B cell (primary cell): ENCODE results near the gene CFAP100. TPM values are rescaled to one million over a fixed set of nuclear protein-coding genes. Genes with fewer than 3 reads are reported as not detected.

Source experiments
- ATAC-seq: fragments of 200-7000 bp; cut with Tn5 transposase; one replicate; pipeline ENCODE4 v1.10.0; 2021; ENCODE audit warnings: low read depth, mild to moderate bottlenecking, moderate number of reproducible peaks, moderate library complexity
- CTCF ChIA-PET: fragments of 350-600 bp; sonication (Branson Sonifier 250); formaldehyde crosslinking; loops from one replicate; lab custom pipeline; 2021; ENCODE audit warnings: antibody characterized with exemption, inconsistent platforms; lab: Charles Lee
- POLR2A ChIA-PET: fragments of 350-600 bp; sonication (Branson Sonifier 250); formaldehyde crosslinking; loops from one replicate; lab custom pipeline; 2021; ENCODE audit warnings: antibody characterized with exemption; lab: Charles Lee
- DNase-seq: peaks from one replicate; pipeline ENCODE4 v3.0.0; 2013
- H2AFZ ChIP-seq: 2 replicates; pipeline ENCODE4 v1.6.1; 2012; ENCODE audit warnings: mild to moderate bottlenecking, low read depth, low read length; ENCODE audit not compliant: insufficient read depth, poor library complexity, severe bottlenecking
- H3K27ac ChIP-seq, 2 donors: 1 replicate in 1 of 2; 2 replicates in 1 of 2; pipeline ENCODE4 v1.5.1; 2012 to 2013; ENCODE audit warnings: low read length in 2 of 2, mild to moderate bottlenecking in 2 of 2, moderate library complexity in 1 of 2
- H3K27me3 ChIP-seq, 4 experiments: fragments of 200-600 bp in 1 of 4; sonication (generic) in 1 of 4; replicated peaks in 1 of 4; 1 replicate in 2 of 4; 2 replicates in 2 of 4; pipeline versions ENCODE4 v1.6.1 to v1.7.0; 2013 to 2016; ENCODE audit warnings: low read length in 3 of 4, mild to moderate bottlenecking in 2 of 4, mixed read lengths in 1 of 4, moderate library complexity in 1 of 4; ENCODE audit not compliant: insufficient read depth in 4 of 4, control insufficient read depth in 3 of 4; ENCODE audit errors: control extremely low read depth in 1 of 4
- H3K36me3 ChIP-seq, 2 experiments: replicated peaks in 1 of 2; 1 replicate in 1 of 2; 2 replicates in 1 of 2; pipeline versions ENCODE4 v1.6.1 to v1.7.1; 2013; ENCODE audit warnings: low read length in 1 of 2; ENCODE audit not compliant: insufficient read depth in 2 of 2, control insufficient read depth in 1 of 2; ENCODE audit errors: control extremely low read depth in 1 of 2, extremely low read depth in 1 of 2
- H3K4me1 ChIP-seq, 2 donors: fragments of 200-600 bp in 1 of 2; sonication (generic) in 1 of 2; 1 replicate in 1 of 2; 2 replicates in 1 of 2; pipeline versions ENCODE4 v1.5.1 to v1.6.1; 2013 to 2017; ENCODE audit warnings: low read length in 2 of 2; ENCODE audit not compliant: control insufficient read depth in 2 of 2, insufficient read depth in 2 of 2
- H3K4me2 ChIP-seq: replicated peaks from 2 replicates; pipeline ENCODE3; 2012; ENCODE audit warnings: mild to moderate bottlenecking, low read depth, low read length; ENCODE audit not compliant: poor library complexity, severe bottlenecking
- H3K4me3 ChIP-seq, 5 experiments: fragments of 200-600 bp in 1 of 5; sonication (generic) in 1 of 5; 1 replicate in 3 of 5; 2 replicates in 2 of 5; pipeline versions ENCODE4 v1.5.1 to v1.7.0; 2011 to 2016; ENCODE audit warnings: low read length in 4 of 5, mild to moderate bottlenecking in 4 of 5, low read depth in 2 of 5, control low read depth in 1 of 5, moderate library complexity in 1 of 5; ENCODE audit not compliant: insufficient read depth in 1 of 5; ENCODE audit errors: control extremely low read depth in 1 of 5, extremely low read depth in 1 of 5
- H3K79me2 ChIP-seq: fragments of 200-600 bp; sonication (generic); one replicate; pipeline ENCODE4 v1.6.0; 2016; ENCODE audit warnings: low read length; ENCODE audit not compliant: control insufficient read depth, insufficient read depth
- H3K9ac ChIP-seq: fragments of 200-600 bp; sonication (generic); 2 replicates; pipeline ENCODE4 v1.6.1; 2017; ENCODE audit warnings: mild to moderate bottlenecking, low read length, moderate library complexity
- H3K9me3 ChIP-seq, 3 donors: one replicate each; pipeline versions ENCODE4 v1.6.1 to v1.7.1; 2013; ENCODE audit warnings: low read length in 2 of 3; ENCODE audit not compliant: control insufficient read depth in 2 of 3, insufficient read depth in 1 of 3; ENCODE audit errors: control extremely low read depth in 1 of 3
- H4K20me1 ChIP-seq: 2 replicates; pipeline ENCODE4 v1.6.0; 2012; ENCODE audit warnings: mild to moderate bottlenecking, low read length; ENCODE audit not compliant: insufficient read depth, control insufficient read depth, poor library complexity, severe bottlenecking
- H3K27ac Mint-ChIP-seq: one replicate; pipeline ENCODE4 v1.8.0; 2021; ENCODE audit warnings: mixed read lengths
- H3K27me3 Mint-ChIP-seq: one replicate; pipeline ENCODE4 v1.8.0; 2021; ENCODE audit warnings: mixed read lengths
- H3K4me1 Mint-ChIP-seq: one replicate; pipeline ENCODE4 v1.8.0; 2021; ENCODE audit warnings: mixed read lengths
- H3K4me3 Mint-ChIP-seq: one replicate; pipeline ENCODE4 v1.8.0; 2021; ENCODE audit warnings: mixed read lengths
- H3K9me3 Mint-ChIP-seq: one replicate; pipeline ENCODE4 v1.8.0; 2022; ENCODE audit warnings: mixed read lengths; ENCODE audit not compliant: insufficient read depth
- CTCF ChIP-seq: fragments of 200-600 bp; IDR thresholded peaks from one replicate; pipeline ENCODE4 v1.8.0; 2022; ENCODE audit warnings: antibody characterized with exemption, mild to moderate bottlenecking
- EZH2 ChIP-seq: IDR thresholded peaks from 2 replicates; pipeline ENCODE4 v1.6.1; 2012; ENCODE audit warnings: borderline replicate concordance, low read depth, mild to moderate bottlenecking, moderate library complexity, low read length; ENCODE audit not compliant: insufficient read depth, poor library complexity, severe bottlenecking
- WGBS: methylation state at CpG from one replicate; pipeline ENCODE4 v1.1.5; 2013; ENCODE audit warnings: missing lambda C conversion rate; ENCODE audit not compliant: insufficient coverage; 5-methylcytosine and 5-hydroxymethylcytosine counted together
- intact Hi-C: fragments of 100-400 bp; cut with micrococcal nuclease; formaldehyde crosslinking; loops from one replicate; pipeline ENCODE4 v1.10.0; 2022
- polyA plus RNA-seq: library from polyadenylated mRNA; depleted of rRNA; stranded (reverse); fragments of >200 nt; gene quantifications from 2 replicates; pipeline ENCODE4 v1.2.3, GENCODE V29; 2012
- total RNA-seq, 2 donors: library from RNA; stranded (reverse); fragments of 120-200 nt in 1 of 2; gene quantifications; 1 replicate in 1 of 2; 2 replicates in 1 of 2; pipeline versions ENCODE4 v1.2.3 to v1.2.4, GENCODE V29; 2013 to 2022

The CFAP100 gene
- total and polyA plus RNA-seq, 2 donors (not counting 1 experiment from before 2014, with no cell fraction given): not detected

- no peak overlapping the region for H3K4me3 ChIP-seq
- no peak overlapping the region for H2AFZ ChIP-seq
- H3K4me1 ChIP-seq: peaks cover 12% of the 10 kb centered on the region in 2 donors
- whole genome bisulfite sequencing: 83% methylated on average over 8 of the region's 9 CpGs
- peaks cover 10% of the 10 kb centered on the region for H3K4me1 Mint-ChIP-seq
- peaks cover 0 to 37% (median 15%) of the 10 kb centered on the region in 4 experiments for H3K27me3 ChIP-seq
- H3K9ac ChIP-seq: no peak overlapping the region
- peaks cover 55% of the 10 kb centered on the region for H3K27me3 Mint-ChIP-seq
- no peak overlapping the region for H3K4me3 Mint-ChIP-seq
- H3K79me2 ChIP-seq: no peaks in the 10 kb centered on the region
- H3K9me3 Mint-ChIP-seq: no peaks in the 10 kb centered on the region
- ChIA-PET POLR2A (no interaction called here), CTCF (no interaction called here)
- ATAC-seq (no peak), DNase-seq (no peak)
- H3K36me3 ChIP-seq: no peaks in the 10 kb centered on the region
- TF ChIP-seq EZH2: no peak
- no peak for TF ChIP-seq CTCF
- intact Hi-C loops: no loop called here
- H3K4me2 ChIP-seq: no peak overlapping the region
- H3K9me3 ChIP-seq: peaks cover 0 to 7% (median 0%) of the 10 kb centered on the region in 3 donors
- no peak overlapping the region for H3K27ac Mint-ChIP-seq
- H4K20me1 ChIP-seq: no peaks in the 10 kb centered on the region
- no peak overlapping the region for H3K27ac ChIP-seq
Measured at GRCh38 chr3:126361211-126361610, 33.5 kb upstream of the CFAP100 start.

- H3K4me2 ChIP-seq: no peak overlapping the region
- Mint-ChIP-seq H3K27me3 (peaks cover 44% of the 10 kb centered on the region), H3K4me3 (no peak overlapping the region), H3K27ac (no peak overlapping the region), H3K4me1 (no peaks in the 10 kb centered on the region), H3K9me3 (no peaks in the 10 kb centered on the region)
- no peaks in the 10 kb centered on the region for H4K20me1 ChIP-seq
- ChIA-PET CTCF (interaction anchor here (0.7 kb wide), 1 partner anchor 18 kb away, joined by 4 read pairs; no protein-coding TSS in a partner anchor), POLR2A (no interaction called here)
- DNase-seq: no peak
- no peaks in the 10 kb centered on the region for H3K79me2 ChIP-seq
- peaks cover 0 to 3% (median 0%) of the 10 kb centered on the region in 3 donors for H3K9me3 ChIP-seq
- WGBS: 93% methylated on average over 7 of the region's 9 CpGs
- H3K4me1 ChIP-seq: no peaks in the 10 kb centered on the region
- H3K36me3 ChIP-seq: no peaks in the 10 kb centered on the region
- H3K9ac ChIP-seq: no peak overlapping the region
- no peak overlapping the region for H3K27ac ChIP-seq
- ATAC-seq: no peak
- peaks cover 0 to 15% (median 7%) of the 10 kb centered on the region in 4 experiments for H3K27me3 ChIP-seq
- intact Hi-C loops: no loop called here
- no peak overlapping the region for H3K4me3 ChIP-seq
- TF ChIP-seq EZH2 (no peak), CTCF (no peak)
- H2AFZ ChIP-seq: no peak overlapping the region
Measured at GRCh38 chr3:126364130-126364695, 30.5 kb upstream of the CFAP100 start.
